H1 (cell line): ENCODE results near the gene GABARAPL2.
A peak's percentile ranks its signal among the peaks of the same experiment; 100 is the strongest.

ENCODE experiments used
- EZH2 ChIP-seq: fragments of 200-600 bp; sonication (generic); IDR thresholded peaks from 2 replicates; pipeline ENCODE4 v1.7.1; 2012; ENCODE audit warnings: low read depth, mild to moderate bottlenecking, moderate library complexity, low read length, inconsistent platforms; ENCODE audit not compliant: severe bottlenecking
- KDM1A ChIP-seq: fragments of 200-600, 300-600 bp; sonication (generic); IDR thresholded peaks from 2 replicates; pipeline ENCODE4 v1.7.1; 2016; ENCODE audit warnings: mild to moderate bottlenecking, low read length, borderline replicate concordance
- POLR2AphosphoS5 ChIP-seq: IDR thresholded peaks from 2 replicates; pipeline ENCODE4 v1.6.1; 2011; ENCODE audit warnings: low read depth, low read length
- SIN3A ChIP-seq, 2 experiments: IDR thresholded peaks in 1 of 2; conservative IDR thresholded peaks in 1 of 2; 2 replicates each; pipeline ENCODE4 v1.6.1; 2011 to 2012; ENCODE audit warnings: low read length in 2 of 2, improper control_type of control experiment in 1 of 2, low read depth in 1 of 2, mild to moderate bottlenecking in 1 of 2
- SP2 ChIP-seq: IDR thresholded peaks from 2 replicates; pipeline ENCODE4 v1.6.1; 2012; ENCODE audit warnings: mild to moderate bottlenecking, low read length, inconsistent platforms
- TCF12 ChIP-seq: IDR thresholded peaks from 2 replicates; pipeline ENCODE4 v1.6.1; 2011; ENCODE audit warnings: low read depth, mild to moderate bottlenecking, low read length
- TF ChIP-seq, protein P1 (sequence below), 3 experiments: IDR thresholded peaks; 1 replicate in 2 of 3; 2 replicates in 1 of 3; pipeline versions ENCODE4 v1.5.1 to v1.6.1; 2011; ENCODE audit warnings: low read length in 3 of 3, mild to moderate bottlenecking in 3 of 3, inconsistent platforms in 2 of 3, low read depth in 1 of 3, moderate library complexity in 1 of 3; ENCODE audit not compliant: insufficient read depth in 1 of 3; ENCODE audit errors: control extremely low read depth in 1 of 3
- TF ChIP-seq, protein P2 (sequence below): IDR thresholded peaks from 2 replicates; pipeline ENCODE4 v1.6.1; 2012; ENCODE audit warnings: inconsistent platforms

DNA sequence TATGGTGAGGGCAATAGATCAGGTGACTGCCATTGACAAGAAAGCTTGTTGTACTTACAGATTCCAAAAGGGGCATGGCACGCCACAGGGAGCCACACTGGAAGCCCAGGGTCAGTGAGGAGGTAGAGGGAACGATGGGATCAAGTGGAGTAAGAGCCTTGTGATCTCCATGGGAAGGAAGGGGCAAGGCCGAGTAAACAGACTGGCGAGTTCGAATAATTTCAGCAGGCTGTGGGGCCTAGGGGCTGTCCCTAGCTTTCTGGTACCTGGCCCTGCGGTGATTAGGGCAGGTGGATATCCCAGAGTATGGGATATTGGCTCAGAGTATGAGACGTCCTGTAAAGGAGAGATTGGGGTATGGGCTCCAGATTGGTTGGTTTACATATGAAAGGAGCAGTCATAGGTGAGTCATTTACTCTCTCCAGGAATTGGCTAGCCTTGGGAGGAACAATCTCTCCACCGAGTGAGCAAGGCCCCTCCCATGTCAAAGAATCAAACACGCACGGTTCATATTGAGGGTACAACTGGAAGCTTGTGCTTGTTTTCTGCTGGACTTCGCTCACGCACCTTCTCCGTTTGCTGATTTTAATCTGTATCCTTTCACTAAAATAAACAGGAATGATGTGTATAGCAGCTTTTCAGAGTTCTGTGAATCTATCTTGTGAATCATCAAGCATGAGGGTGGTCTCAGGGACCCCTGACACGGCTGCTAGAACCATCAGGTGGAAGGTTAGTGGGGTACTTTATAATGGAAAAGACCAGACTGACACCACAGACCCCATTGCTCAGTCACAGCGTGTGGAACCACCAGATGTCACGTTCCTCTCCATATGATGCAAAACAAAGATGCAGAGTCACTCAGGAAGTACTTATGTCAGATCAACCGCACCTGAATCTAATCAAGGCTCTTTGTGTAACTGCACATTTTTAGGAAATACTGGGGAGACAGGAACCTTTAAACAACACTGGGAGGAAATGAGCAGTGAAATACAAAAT lies 27.9 kb downstream of the GABARAPL2 start:
- TF ChIP-seq, protein P1, sequence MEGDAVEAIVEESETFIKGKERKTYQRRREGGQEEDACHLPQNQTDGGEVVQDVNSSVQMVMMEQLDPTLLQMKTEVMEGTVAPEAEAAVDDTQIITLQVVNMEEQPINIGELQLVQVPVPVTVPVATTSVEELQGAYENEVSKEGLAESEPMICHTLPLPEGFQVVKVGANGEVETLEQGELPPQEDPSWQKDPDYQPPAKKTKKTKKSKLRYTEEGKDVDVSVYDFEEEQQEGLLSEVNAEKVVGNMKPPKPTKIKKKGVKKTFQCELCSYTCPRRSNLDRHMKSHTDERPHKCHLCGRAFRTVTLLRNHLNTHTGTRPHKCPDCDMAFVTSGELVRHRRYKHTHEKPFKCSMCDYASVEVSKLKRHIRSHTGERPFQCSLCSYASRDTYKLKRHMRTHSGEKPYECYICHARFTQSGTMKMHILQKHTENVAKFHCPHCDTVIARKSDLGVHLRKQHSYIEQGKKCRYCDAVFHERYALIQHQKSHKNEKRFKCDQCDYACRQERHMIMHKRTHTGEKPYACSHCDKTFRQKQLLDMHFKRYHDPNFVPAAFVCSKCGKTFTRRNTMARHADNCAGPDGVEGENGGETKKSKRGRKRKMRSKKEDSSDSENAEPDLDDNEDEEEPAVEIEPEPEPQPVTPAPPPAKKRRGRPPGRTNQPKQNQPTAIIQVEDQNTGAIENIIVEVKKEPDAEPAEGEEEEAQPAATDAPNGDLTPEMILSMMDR (IDR thresholded peaks at IDR 0.05; ENCODE audit: control extremely low read depth in 1 of 3, insufficient read depth in 1 of 3, low read depth in 1 of 3, low read length in 3 of 3) = no peak
- TF ChIP-seq, protein P2, sequence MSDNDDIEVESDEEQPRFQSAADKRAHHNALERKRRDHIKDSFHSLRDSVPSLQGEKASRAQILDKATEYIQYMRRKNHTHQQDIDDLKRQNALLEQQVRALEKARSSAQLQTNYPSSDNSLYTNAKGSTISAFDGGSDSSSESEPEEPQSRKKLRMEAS = no peak
- TF ChIP-seq EZH2 = no peak
- no peak for TF ChIP-seq KDM1A
- TF ChIP-seq POLR2AphosphoS5 = no peak
- TF ChIP-seq SP2 = no peak
- TF ChIP-seq SIN3A (conservative IDR thresholded peaks at IDR 0.05 in 1 of 2, IDR thresholded peaks at IDR 0.05 in 1 of 2; ENCODE audit: low read depth in 1 of 2, low read length in 2 of 2) = no peak
- TF ChIP-seq TCF12 = 0 out of 2 replicates have a peak, but pooled peaks have one; percentile 65
